NCI-H524 treated with DMSO at 0.1 percent for 48 hours (cell line): Measurements from ENCODE around the gene DDX1.
A peak's percentile ranks its signal among the peaks of the same experiment; 100 is the strongest.

ENCODE experiments used
- DNase-seq: peaks from one replicate; lab custom pipeline; 2025; lab: John Stamatoyannopoulos, UW

Gene DDX1

GRCh38 chr2:15630121-15630977 lies 38.7 kb downstream of the DDX1 start:
- DNase-seq: no peak

GRCh38 chr2:15630978-15631719 lies 39.5 kb downstream of the DDX1 start:
- DNase-seq: no peak

- DNase-seq: no peak
These were observed 40.2 kb downstream of the DDX1 start for GRCh38 chr2:15631883-15632282.

- DNase-seq: no peak
These were observed 41.6 kb downstream of the DDX1 start for GRCh38 chr2:15633043-15633970.

- DNase-seq: no peak
These were observed 42.3 kb downstream of the DDX1 start for GRCh38 chr2:15633971-15634346.

GRCh38 chr2:15634846-15635490 lies 43.3 kb downstream of the DDX1 start:
- no peak for DNase-seq

- peak; percentile 33 for DNase-seq
These were observed 45.5 kb downstream of the DDX1 start for GRCh38 chr2:15636972-15637785.

GRCh38 chr2:15638720-15639119 lies 47.1 kb downstream of the DDX1 start:
- DNase-seq: no peak

GRCh38 chr2:15639323-15640251 lies 47.9 kb downstream of the DDX1 start:
- DNase-seq: no peak

GRCh38 chr2:15640261-15640711 lies 48.6 kb downstream of the DDX1 start:
- no peak for DNase-seq

GRCh38 chr2:15640784-15641183 lies 49.1 kb downstream of the DDX1 start:
- no peak for DNase-seq

- DNase-seq: no peak
These were observed 49.9 kb downstream of the DDX1 start for GRCh38 chr2:15641530-15641982.

GRCh38 chr2:15642011-15642814 lies 50.5 kb downstream of the DDX1 start:
- no peak for DNase-seq

GRCh38 chr2:15642815-15643500 lies 51.3 kb downstream of the DDX1 start:
- no peak for DNase-seq

GRCh38 chr2:15643791-15644585 lies 52.3 kb downstream of the DDX1 start:
- no peak for DNase-seq

- no peak for DNase-seq
These were observed 53.6 kb downstream of the DDX1 start for GRCh38 chr2:15645300-15645699.

GRCh38 chr2:15645720-15646385 lies 54.2 kb downstream of the DDX1 start:
- DNase-seq: no peak
